Midbrain (tissue), 1 donor: Measurements from ENCODE around the gene PRLR.

Experiments used
- DNase-seq: peaks from one replicate; lab custom pipeline; 2025; lab: John Stamatoyannopoulos, UW

Gene PRLR

DNA sequence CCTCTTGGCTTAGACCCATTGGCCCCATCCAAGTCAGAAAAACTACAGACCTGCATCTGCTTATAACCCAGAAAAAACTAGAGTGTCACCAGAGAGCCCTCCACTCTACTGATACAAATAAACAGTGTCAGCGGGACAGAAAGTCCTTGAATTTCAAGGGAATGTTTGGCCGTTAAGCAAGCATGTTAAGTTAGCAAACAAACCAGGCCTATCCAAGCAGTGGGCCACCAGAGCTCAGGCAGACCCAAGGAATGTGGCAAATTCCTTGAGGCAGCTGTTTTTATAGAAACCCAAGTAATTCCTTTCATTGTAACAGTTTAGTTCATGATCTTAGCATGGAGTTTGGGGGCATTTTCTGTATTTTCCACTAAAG, 70.9 kb downstream of the PRLR start:
- no peak for DNase-seq

DNA sequence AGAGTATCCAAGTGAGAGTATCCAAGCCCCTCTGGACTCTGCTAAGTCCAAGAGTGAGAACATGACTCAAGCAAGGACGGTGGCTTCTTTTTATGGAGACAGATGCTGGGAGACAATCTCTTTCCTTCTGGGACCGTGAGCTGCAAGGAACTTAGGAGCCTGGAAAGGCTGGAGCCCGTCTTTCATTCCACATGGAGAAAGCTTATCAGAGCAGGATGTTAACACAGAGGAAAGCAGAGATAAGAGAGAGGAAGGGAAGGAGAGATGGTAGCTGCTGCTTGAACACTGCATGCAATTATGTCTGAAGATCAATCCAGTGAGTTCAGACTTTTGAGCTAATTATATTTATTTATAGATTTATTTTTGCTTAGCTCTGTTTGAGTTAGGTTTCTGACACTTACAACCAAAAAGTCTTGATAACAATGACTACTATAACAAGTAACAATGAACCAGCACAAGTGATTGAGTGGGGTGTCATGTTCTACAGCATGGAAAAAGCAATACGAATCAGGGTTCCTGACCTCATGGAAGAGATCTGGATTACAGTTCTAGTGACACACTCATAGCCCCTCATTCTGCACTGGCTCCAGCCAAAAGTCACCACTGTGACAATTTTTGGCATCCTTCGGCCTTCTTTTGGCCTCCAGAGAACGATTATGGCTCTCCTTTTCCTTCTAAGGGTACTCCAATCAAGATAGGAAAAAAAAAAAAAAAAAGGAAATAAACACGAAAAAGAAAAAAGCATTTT, 71.5 kb downstream of the PRLR start:
- DNase-seq, result no peak

DNA sequence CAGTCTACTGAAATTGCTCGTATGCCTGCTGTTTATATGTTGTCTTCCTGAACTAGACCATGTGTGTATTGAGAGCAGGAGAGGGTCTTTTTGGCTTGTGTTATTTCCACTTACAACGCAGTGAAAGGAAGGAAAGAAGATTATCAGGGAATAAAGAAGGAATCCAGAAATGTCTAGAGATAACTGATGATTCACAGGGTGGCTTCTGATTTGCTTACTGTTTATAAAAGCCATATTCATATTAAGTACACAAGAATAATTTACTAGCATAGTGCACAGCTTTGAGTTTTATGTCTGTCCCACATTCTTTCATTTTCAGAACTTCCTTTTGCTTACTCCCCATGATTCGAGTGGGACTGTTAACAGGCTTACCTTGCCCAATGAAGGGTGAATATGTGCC, 72.1 kb downstream of the PRLR start:
- DNase-seq, result no peak

DNA sequence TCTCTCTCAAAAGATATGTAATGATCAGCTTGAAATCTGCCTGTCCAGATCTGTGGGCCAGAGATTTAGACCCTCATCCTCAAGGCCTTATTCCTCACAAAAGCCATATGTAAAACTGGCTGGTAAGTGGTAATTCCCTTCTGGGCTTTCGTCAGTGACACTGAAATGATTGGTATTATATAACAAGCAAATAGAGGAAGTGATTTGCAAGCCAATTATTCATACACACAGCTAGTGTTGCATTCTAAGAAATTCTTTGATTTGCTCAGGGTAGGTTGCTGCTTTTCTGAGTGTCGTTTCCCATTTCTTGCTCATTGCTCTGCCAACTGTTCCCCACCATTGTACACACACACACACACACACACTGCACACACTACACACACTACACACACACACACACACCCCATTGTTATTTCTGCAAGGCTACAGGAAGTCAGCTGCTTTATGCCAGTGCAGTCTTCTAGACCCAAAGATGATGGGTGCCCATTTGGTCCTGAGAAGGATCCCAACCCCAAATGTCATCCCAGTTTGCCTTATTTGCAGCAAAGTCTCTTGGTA, 76.8 kb downstream of the PRLR start:
- no peak for DNase-seq

DNA sequence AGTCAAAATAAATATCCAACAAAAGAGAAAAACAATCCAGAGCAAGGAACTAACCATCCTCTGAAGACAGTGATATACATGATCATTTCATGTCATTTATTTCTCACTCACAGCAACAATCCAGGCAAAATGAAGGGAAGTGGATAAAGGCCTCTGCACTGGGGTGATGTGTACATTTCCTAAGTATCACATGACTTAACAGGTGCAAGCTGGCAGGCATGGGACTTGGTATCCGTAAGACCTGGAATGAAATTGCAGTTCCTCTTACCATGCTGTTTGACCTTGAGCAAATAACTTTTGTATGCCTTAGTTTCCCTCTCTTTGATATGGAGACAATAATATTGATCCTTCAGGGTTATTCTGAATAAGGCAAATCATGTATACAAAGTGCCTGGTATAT, 77.6 kb downstream of the PRLR start:
- DNase-seq, result no peak

DNA sequence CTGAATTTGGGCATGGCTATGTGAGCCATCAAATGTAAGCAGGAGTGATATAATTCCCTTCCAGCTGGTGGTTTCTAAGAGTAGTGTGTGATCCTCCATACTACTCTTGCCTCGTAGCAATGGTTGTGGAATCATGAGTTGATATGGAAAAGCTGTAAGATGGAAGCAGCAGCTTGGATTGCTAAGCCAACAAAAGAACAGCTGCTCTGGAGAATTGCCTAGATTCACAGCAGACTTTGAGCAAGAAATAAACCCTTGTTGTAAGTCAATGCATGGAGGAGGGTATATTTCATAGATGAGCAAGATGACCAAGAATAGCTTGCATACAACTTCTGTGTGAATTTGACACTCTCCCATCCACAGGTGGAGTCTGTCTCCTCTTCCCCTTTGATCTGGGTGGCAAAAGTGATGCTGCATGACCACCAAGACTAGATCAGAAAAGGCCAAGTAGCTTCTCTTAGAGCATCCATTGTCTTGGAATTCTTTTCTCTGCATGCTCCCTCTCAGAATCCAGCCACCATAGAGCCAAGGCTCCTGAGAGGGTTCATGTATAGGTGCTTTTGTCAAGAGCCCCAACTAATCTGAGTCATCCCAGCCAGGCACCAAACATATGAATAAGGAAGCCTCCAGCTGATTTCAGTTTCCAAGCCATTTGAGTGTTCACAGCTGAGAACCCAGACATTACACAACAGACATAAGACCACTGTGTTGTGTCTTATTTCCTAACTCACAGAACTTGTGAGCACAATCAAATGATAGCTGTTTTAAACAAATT, 79.0 kb downstream of the PRLR start:
- DNase-seq, result no peak

DNA sequence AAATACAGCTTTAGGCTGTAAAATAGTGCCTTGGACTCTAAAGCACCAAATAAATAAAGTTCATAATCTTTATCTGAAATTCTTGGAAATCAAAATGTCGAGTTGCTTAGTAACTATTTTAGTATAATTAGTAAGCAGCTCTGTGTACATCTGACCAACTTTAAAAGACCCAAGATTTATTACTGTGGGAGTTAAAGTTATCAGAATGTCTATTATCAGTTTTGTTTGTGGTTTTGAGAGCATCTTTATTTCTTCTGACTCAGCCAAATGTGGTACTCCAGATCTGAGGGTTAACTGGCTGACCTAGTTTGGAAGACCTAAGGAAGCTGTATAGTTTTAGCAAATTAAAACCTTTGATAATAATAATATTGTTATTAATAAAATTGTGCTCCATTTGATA, 81.2 kb downstream of the PRLR start:
- no peak for DNase-seq

DNA sequence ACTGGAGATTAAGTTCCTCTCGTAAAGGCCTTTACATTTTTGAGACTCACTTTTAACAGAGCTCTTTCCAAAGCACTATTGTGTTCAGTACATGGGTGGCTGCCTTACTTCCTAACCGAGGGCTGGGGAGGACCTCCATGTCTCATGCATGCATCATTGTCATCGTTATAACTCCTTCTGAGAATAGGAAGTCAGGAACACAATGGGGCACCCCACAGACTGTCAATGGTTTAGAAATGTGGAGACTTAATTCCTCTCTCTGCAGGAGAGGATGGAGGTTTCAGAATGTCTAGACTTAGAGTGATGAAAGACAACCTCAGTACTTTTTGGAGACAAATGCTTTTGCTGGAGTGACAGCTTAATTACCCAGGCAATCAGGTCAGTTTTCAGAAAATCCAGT, 83.9 kb downstream of the PRLR start:
- no peak for DNase-seq

DNA sequence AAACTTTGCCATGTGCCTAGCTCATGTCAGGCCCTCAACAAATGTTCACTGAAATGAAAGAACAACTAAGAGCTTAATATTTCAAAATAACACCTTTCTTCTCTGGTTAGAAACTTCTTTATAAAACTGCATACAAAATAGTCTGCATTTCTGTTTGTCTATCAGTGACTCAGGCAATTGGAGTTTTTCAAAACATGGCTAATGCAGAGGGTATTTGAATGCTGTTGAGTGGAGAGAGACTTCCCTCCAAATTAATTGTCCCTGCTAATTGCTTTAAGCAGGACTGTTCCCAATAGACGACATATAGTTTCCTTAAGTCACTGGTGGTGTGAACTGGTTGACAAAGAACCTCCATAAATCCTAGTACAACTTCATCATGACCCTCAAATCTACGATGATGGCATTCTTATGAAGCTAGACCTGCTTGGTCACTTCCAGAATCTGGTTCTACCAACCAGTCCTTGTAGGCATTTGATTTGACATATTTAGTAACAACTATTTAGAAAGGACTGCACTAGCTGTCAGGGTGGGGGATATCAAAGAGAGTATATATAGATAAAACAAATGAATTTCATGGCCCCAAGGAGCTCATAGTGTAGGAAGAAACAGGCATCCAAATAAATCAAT, 84.5 kb downstream of the PRLR start:
- no peak for DNase-seq

DNA sequence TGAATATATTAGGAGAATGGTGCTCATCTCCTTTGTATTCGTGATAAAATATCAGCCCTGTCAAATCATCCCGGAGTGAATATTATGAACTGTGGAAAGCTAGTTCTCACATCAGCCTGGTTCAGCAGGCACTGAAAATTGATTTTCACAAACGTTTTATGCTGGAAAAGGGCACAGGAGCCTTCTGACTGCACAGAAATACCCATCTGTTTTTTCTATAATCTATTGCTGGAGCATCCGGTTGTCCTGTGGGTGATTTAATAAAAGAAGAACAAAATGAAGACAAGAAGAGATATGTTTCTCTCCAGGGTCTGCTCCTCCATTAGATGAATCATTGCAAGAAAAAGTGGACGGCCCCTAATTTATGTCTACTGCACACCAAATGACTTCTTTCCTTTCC, 85.3 kb downstream of the PRLR start:
- DNase-seq, result no peak

DNA sequence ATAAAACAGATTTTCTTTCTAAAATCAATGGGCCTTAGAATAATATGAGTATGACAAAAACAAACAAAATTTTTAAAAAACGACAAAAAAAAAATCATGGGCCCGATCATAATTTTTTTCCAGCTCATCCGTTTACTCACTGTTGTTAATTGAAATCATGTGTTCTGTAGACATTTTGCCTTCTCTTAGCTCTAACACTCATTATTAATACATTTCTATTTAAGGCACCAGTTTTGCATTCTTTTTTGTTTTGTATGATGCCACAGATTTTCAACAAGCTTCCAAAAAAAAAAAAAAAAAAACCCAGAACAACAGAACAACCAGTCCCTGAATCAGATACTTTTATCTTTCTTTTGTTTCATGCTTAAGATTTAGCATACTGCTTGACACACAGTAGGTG, 86.4 kb downstream of the PRLR start:
- no peak for DNase-seq

DNA sequence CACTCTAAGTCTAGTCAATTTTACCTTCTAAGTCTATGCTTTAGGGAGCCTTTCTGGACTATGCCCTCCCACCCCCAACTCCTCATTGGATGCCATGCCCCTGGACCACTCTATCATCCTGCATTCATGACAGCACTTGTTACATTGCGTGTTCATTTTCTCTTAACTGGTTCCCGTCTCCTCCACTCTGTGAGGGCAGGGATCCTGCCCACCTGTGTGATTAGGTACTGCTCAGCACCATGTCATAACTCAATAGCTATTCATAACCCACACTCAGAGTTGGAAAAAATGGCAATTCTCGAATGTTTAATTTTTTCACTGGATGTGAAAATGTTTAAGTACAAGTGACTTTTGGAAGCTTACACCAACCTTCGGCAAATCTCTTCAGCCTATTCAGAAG, 88.5 kb downstream of the PRLR start:
- DNase-seq, result no peak

DNA sequence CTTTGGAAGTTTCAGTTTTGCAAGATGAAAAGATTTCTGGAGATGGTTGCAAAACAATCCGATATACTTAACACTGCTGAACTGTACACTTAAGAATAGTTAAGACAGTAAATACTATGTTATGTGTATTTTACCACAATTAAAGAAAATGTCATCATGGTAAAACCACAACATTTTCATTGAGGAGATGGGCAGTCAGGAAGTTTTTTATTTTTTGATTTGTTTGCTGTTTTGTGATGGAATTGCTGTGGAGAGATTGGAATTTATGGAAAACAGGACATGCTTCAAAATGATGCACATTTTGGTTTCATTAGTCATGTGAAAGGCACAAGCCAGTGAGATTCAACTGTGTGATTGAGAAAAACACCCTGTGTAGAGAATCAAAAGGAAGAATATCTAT, 92.1 kb downstream of the PRLR start:
- DNase-seq, result no peak

DNA sequence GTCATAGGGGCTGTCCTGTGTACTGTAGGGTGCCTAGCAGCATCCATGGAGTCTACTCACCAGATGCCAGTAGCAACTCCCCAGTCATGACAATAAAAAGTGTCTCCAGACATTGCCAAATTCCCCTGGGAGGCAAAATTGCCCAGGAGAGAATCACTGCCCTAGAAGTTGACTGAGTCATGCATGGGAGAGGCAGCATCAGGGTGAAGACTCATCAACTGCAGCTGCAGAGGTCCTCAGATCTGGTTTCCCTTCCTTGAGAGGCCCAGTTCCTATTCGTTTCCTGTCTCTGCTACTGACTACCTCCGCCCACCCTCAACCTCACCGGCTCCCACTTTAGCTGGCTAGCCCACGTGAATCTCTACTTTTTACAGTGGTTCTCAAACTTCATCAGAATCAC, 93.9 kb downstream of the PRLR start:
- no peak for DNase-seq

DNA sequence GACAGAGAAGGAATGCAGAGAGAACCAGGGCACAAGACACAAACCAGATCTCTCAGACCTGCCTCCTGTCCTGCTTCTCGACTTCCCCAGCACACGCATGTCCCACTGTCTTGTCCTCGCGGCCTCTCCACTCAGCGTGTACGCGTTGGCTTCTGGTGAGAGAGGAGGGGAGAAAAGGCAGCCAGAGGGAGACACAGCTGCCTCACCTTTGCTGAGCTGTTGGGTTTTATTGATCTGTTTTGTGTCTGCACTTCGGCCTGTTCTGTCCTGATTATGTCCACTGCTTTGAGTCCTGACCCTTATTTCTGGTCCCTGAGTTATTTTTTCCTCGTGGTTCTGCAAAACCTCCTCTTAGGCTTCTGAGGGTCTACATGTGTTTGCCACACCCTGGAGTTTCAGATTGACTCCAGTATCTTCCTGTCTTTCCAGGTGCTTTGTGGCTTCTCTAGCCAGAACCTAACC, 95.0 kb downstream of the PRLR start:
- DNase-seq, result no peak

DNA sequence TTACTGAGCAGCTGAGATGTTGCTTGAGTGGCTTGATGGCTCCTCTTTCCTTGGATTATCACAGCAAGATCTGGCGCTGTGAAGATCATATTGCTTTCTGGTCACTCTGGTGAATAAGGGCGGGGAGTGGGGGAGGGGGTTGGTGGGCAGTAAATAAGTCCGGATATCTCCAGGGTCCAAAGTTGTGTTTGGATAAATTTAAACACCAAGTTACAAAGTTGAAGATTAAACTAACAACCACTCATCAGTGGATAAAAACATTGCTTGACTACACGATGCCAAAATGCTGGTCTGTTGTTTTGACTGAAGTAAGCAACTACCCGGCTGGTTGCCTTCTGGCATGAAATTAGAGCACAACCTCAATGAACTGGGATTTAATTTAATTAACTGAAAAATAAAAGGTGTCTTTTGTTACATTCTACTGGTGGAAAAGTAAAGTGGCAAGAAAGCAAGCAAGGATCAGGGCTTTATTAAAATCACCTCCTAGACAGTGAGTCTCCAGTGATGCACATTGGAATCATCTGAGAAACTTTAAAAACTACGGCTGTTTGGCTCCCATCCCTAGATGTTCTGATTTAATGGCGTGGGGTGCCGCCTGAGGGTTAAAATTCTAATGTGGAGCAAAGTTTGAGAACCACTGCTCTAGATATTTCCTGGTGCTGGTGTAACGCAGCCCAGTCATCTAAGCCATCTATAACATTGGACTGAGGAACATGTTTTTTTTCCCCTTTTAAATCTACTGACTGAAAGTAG, 95.8 kb downstream of the PRLR start:
- no peak for DNase-seq

DNA sequence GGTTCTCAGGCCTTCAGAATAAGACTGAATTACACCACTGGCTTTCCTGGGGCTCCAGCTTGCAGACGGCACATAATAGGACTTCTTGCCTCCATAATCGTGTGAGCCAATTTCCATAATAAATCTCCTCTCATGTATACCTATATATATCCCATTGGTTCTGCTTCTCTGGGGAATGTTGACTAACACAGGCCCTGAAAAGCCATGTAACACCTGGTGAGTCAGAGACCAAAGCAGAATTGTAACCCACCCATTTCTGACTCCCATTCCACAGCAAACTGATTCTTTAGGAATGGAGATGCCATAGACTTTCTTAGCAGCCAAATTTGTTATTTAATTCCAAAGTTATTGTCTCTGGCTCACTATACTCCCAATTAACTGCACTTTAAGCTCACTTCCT, 97.1 kb downstream of the PRLR start:
- DNase-seq, result no peak

DNA sequence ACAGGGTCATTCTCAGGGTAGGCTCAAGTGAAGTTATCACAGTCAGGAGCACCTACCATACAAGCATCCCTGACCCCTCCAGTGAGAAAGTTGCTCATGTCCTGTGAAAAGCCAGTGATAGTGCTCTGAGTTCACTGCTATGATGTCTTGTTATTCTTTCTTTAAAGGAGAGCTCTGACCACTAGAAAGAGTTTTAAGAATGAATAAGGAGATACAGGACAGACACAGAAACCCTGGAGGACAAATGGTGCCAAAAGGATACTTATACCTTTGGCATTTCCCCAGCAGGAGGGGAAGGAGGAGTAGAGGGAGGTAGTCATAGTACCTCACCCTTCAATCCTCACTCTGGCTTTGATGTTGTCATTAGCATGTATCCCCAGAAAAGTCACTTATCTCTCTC, 98.6 kb downstream of the PRLR start:
- DNase-seq, result no peak

DNA sequence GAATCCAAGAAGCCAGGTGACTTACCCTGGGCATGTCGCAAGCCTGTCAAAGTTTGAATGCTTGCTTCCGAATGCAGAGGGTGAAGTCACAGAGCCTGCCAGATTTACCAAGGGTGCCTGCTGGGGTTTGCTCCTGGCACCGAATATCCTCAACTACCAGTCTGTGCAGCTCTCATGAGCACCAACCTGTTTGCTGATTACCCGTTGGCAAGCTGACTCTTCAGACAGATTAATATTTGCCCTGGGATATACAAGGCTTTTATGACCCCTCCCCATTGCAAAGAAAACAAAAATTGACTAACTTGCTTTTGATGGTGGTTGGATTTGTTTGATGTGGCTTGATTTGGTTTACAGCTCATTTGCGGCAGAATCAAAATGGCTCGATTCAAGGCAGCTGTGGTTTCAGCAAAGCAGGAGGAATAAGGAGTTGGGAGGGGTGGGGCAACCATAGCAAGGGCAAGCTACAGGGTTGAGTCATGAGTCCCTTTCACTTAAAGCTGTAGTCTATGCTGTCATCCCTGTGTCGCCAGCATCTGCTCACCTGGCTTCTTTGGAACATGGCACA, 100.3 kb downstream of the PRLR start:
- DNase-seq, result no peak

DNA sequence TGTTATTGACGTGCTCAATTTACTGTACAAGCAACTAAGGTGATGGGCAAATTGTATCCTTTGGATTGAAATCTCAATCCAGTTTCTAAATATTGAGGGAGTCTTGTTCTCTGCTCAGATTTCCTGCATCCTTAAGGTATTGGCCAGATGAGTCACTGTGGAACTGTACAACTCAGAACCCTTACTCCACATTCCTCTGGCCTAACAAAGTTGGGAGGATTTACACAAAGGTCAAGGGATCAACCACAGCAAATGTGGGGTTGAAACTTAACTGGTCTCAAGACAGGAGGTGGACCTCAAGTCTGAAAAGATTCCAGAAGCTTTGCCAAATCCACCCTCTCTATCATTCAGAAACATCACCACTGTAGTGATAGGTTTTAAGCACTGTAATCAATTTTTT, 101.0 kb downstream of the PRLR start:
- no peak for DNase-seq

DNA sequence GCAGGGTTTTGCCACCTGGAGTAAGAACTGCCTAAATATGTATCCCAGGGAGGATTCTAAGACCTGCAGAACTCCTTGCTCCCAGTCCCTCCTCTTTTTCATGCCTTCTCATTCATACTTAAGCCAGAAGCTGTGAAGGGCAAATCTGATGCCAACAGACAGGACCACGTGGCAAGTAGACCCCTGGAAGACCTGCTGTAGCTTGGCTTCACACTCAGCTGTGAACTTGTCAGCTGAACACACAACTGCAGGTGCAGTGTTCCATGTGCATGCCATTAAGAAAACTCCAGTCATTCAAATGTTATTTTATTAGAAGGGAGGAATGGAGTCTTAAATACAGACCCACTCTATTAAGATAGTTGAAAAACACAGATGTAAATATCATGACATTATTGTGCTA, 103.3 kb downstream of the PRLR start:
- DNase-seq, result no peak

DNA sequence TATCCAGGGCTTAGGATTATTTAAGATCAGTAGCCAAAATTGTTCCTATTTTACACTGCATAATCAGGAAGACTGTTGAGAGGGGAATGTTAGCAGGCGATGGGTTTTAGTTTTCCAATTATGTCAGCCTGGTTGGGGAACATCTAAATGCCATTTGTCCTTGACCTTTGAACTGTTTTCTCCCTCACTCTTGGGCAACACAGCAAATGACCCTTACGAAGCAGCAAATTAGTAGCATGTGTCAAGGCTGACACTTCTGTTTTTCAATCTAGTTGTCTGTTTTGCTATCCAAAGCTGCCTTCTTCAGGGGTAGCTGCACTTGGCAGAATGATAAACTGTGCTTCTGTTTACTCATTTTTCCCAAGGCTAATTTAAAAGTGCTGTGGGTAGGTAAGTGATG, 104.5 kb downstream of the PRLR start:
- DNase-seq, result no peak
